ENCODE results near the gene PTPRN2. TPM values are rescaled to one million over a fixed set of nuclear protein-coding genes. Genes with fewer than 3 reads are reported as not detected.

Gene PTPRN2
- total RNA-seq, 2 experiments from 2014 or later = 0.70 TPM; not detected in 1

DNA sequence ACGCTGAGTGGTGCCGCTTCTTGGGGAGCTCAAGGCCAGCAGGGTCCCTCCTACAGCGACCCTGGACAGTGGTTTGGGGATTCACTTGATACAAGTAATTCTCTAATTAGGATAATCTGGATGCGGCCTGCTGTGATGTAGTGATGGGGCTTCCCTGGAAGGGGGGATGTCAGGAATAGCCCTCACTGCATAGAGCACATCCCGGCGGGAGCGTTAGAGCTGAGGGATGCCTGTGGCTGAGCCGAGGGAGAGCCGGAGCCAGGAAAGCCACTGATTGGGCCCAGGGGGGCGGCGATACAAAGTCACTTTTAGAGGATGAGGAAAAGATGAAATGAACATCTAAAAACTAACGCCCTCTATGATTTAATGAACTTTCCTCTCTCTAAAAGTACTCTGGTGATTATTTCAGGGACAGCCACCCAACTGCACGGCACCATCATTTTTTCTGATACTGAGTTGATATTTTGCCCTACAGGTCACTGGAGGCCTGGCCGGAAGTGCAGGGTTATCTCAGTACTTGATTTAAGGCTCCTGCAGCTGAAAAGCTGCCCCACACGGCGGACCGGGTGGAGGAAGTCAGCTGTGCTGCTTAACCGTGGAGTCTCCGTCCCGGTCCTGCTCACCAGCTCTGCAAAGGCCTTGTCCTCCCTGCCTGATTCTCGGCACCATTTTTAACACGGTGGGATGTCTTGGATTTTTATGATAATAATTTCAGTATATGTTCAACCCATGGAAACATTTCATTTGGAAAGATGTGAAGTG is 732.0 kb downstream of the PTPRN2 start:
- intact Hi-C loops (cut with micrococcal nuclease; ENCODE audit: unreplicated experiment) = no loop called here
- H3K4me3 ChIP-seq (ENCODE audit: low read depth, low read length, poor library complexity, severe bottlenecking) = no peak overlapping the region
- no peaks in the 10 kb centered on the region for H3K79me2 ChIP-seq (ENCODE audit: insufficient read depth, low read depth, low read length)
- no peak overlapping the region for H3K4me2 ChIP-seq (ENCODE audit: low read length)
- ChIA-PET CTCF (ENCODE audit: unreplicated experiment) (no interaction called here), POLR2A (no interaction called here)
- no peaks in the 10 kb centered on the region for H3K9me2 ChIP-seq (ENCODE audit: insufficient read depth, low read length)
- no peaks in the 10 kb centered on the region for H4K20me1 ChIP-seq (ENCODE audit: insufficient read depth, low read length)
- H3K9me3 ChIP-seq (ENCODE audit: low read length) = no peaks in the 10 kb centered on the region
- no peaks in the 10 kb centered on the region for H3K36me3 ChIP-seq (ENCODE audit: insufficient read depth, low read length)
- DNase-seq (ENCODE audit: low spot score) = no peak
- no TSS peak for BruUV-seq (replicated peaks)
- H2AFZ ChIP-seq (ENCODE audit: low read length) = no peak overlapping the region
- no peak for TF ChIP-seq EZH2phosphoT487 (IDR thresholded peaks at IDR 0.05; ENCODE audit: borderline replicate concordance, low read depth, low read length)
- TF ChIP-seq, protein P1, sequence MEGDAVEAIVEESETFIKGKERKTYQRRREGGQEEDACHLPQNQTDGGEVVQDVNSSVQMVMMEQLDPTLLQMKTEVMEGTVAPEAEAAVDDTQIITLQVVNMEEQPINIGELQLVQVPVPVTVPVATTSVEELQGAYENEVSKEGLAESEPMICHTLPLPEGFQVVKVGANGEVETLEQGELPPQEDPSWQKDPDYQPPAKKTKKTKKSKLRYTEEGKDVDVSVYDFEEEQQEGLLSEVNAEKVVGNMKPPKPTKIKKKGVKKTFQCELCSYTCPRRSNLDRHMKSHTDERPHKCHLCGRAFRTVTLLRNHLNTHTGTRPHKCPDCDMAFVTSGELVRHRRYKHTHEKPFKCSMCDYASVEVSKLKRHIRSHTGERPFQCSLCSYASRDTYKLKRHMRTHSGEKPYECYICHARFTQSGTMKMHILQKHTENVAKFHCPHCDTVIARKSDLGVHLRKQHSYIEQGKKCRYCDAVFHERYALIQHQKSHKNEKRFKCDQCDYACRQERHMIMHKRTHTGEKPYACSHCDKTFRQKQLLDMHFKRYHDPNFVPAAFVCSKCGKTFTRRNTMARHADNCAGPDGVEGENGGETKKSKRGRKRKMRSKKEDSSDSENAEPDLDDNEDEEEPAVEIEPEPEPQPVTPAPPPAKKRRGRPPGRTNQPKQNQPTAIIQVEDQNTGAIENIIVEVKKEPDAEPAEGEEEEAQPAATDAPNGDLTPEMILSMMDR (conservative IDR thresholded peaks at IDR 0.05; ENCODE audit: low read length) = no peak
- no peak overlapping the region for H3K27ac ChIP-seq (ENCODE audit: low read depth, low read length, poor library complexity, severe bottlenecking)
- no peaks in the 10 kb centered on the region for H3K4me1 ChIP-seq (ENCODE audit: insufficient read depth, low read length, poor library complexity, severe bottlenecking)

DNA sequence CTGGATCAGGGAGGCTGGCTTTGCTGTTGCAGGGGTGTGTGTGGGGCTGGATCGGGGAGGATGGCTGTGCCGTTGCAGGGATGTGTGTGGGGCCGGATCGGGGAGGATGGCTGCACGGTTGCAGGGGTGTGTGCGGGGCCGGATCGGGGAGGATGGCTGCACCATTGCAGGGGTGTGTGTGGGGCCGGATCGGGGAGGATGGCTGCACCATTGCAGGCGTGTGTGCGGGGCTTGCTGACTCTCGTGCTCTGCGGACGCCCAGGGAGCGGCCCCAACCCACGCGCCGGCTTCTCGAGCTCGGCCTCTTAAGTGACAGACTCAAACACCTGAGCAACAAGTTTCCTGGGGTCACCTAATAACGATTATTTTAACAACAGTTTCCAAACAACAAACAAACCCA is 732.6 kb downstream of the PTPRN2 start:
- intact Hi-C loops (cut with micrococcal nuclease; ENCODE audit: unreplicated experiment) = no loop called here
- CTCF ChIA-PET (ENCODE audit: unreplicated experiment) = no interaction called here
- POLR2A ChIA-PET = no interaction called here
- Histone ChIP-seq H3K9me2 (ENCODE audit: insufficient read depth, low read length) (no peaks in the 10 kb centered on the region), H3K79me2 (ENCODE audit: insufficient read depth, low read depth, low read length) (no peaks in the 10 kb centered on the region), H3K4me1 (ENCODE audit: insufficient read depth, low read length, poor library complexity, severe bottlenecking) (no peaks in the 10 kb centered on the region), H3K27ac (ENCODE audit: low read depth, low read length, poor library complexity, severe bottlenecking) (no peak overlapping the region), H3K9me3 (ENCODE audit: low read length) (no peaks in the 10 kb centered on the region), H3K4me3 (ENCODE audit: low read depth, low read length, poor library complexity, severe bottlenecking) (no peak overlapping the region), H2AFZ (ENCODE audit: low read length) (no peak overlapping the region), H3K4me2 (ENCODE audit: low read length) (no peak overlapping the region), H3K36me3 (ENCODE audit: insufficient read depth, low read length) (no peaks in the 10 kb centered on the region), H4K20me1 (ENCODE audit: insufficient read depth, low read length) (no peaks in the 10 kb centered on the region)
- no TSS peak for BruUV-seq (replicated peaks)
- DNase-seq (ENCODE audit: low spot score) = no peak
- TF ChIP-seq, protein P1 (conservative IDR thresholded peaks at IDR 0.05; ENCODE audit: low read length) = no peak
- TF ChIP-seq EZH2phosphoT487 (IDR thresholded peaks at IDR 0.05; ENCODE audit: borderline replicate concordance, low read depth, low read length) = no peak

DNA sequence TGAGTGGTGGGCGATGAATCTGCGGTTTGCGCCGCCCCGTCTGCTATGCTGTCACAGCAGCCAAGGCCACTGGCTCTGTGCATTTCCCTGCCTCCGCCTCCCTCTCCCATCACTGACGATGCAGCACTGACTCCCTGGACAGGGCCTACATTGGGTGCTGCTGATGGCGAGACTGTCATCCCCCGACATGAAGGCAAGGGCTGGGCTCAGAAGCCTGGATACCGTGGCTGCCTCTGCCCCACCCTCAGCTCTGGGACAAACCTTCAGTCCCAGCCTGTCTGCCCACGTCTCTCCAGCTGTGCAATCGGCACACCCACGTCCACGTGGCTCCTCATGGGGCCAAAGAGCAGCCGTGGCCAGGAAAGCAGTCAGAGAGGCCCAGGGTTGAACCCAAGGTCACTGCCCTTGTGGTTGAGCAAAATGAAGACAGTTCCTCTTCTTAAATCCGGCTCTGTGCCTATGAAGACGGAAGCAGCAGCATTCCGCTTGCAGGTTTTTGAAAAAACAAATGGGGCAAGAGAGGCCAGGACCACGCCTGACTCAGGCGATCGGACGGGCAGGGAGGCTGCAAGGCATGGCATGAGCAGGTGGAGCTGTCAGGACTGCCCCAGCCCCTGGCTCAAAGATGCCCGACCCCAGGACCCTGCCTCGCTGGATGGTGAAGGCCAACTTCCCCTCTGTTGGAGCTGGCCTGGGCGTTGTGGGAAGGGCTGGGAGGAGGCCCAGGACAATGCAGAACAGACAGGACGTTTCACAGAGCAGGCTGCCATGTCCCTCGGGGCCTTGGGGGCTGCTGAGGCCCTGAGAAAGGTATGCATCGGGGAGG is 733.3 kb downstream of the PTPRN2 start:
- no TSS peak for BruUV-seq (replicated peaks)
- no peak for DNase-seq (ENCODE audit: low spot score)
- Histone ChIP-seq H4K20me1 (ENCODE audit: insufficient read depth, low read length) (no peaks in the 10 kb centered on the region), H3K79me2 (ENCODE audit: insufficient read depth, low read depth, low read length) (no peaks in the 10 kb centered on the region), H3K9me2 (ENCODE audit: insufficient read depth, low read length) (no peaks in the 10 kb centered on the region), H3K27ac (ENCODE audit: low read depth, low read length, poor library complexity, severe bottlenecking) (no peak overlapping the region), H2AFZ (ENCODE audit: low read length) (no peak overlapping the region), H3K4me1 (ENCODE audit: insufficient read depth, low read length, poor library complexity, severe bottlenecking) (no peaks in the 10 kb centered on the region), H3K4me2 (ENCODE audit: low read length) (no peak overlapping the region), H3K4me3 (ENCODE audit: low read depth, low read length, poor library complexity, severe bottlenecking) (no peak overlapping the region), H3K9me3 (ENCODE audit: low read length) (no peaks in the 10 kb centered on the region), H3K36me3 (ENCODE audit: insufficient read depth, low read length) (no peaks in the 10 kb centered on the region)
- TF ChIP-seq EZH2phosphoT487 (IDR thresholded peaks at IDR 0.05; ENCODE audit: borderline replicate concordance, low read depth, low read length) = no peak
- TF ChIP-seq, protein P1 (conservative IDR thresholded peaks at IDR 0.05; ENCODE audit: low read length) = no peak
- ChIA-PET POLR2A (no interaction called here), CTCF (ENCODE audit: unreplicated experiment) (no interaction called here)
- intact Hi-C loops (cut with micrococcal nuclease; ENCODE audit: unreplicated experiment) = no loop called here

Measured in OCI-LY7 (cell line).